WI38 (cell line): ENCODE results near the gene MIB2.

Experiments used
- H3K4me3 ChIP-seq: 2 replicates; pipeline ENCODE4 v1.5.1; 2011; ENCODE audit warnings: low read depth, mild to moderate bottlenecking, control low read depth, low read length
- TF ChIP-seq, protein P1 (sequence below): IDR thresholded peaks from 2 replicates; pipeline ENCODE4 v1.5.1; 2012; ENCODE audit warnings: low read depth, mild to moderate bottlenecking, control low read depth, low read length

MIB2 gene

DNA sequence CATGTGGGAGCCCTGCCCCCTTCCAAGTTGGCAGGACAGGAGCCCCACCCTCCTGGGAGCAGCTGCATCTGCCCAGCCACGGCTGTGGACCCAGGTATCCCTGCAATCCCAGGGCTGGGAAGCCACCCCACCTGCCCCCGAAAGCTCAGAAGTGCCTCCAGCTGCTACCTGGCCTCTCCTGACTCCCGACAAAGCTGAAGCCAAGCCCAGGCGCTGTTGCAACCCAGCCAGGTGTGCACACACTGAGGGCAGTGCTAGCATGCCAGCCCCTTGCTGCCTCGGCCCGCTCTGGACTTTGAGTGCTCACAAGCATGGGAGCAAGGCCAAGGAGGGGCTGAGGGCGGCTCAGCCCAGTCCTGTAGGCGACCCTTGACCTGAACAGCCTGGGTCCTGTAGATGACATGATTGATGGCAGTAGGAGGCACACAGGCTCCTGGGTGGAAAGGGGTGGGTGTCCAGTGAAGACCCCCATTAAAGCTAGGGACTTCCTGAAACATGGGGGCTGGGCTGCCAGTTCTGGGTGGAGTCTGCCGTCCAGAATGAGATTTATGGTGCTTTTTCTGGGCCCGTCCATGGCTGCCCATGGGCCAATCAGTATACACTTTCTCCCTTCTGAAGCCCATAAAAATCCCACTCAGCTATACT lies 37.8 kb upstream of the MIB2 start:
- TF ChIP-seq, protein P1, sequence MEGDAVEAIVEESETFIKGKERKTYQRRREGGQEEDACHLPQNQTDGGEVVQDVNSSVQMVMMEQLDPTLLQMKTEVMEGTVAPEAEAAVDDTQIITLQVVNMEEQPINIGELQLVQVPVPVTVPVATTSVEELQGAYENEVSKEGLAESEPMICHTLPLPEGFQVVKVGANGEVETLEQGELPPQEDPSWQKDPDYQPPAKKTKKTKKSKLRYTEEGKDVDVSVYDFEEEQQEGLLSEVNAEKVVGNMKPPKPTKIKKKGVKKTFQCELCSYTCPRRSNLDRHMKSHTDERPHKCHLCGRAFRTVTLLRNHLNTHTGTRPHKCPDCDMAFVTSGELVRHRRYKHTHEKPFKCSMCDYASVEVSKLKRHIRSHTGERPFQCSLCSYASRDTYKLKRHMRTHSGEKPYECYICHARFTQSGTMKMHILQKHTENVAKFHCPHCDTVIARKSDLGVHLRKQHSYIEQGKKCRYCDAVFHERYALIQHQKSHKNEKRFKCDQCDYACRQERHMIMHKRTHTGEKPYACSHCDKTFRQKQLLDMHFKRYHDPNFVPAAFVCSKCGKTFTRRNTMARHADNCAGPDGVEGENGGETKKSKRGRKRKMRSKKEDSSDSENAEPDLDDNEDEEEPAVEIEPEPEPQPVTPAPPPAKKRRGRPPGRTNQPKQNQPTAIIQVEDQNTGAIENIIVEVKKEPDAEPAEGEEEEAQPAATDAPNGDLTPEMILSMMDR = no peak
- H3K4me3 ChIP-seq = no peak overlapping the region

DNA sequence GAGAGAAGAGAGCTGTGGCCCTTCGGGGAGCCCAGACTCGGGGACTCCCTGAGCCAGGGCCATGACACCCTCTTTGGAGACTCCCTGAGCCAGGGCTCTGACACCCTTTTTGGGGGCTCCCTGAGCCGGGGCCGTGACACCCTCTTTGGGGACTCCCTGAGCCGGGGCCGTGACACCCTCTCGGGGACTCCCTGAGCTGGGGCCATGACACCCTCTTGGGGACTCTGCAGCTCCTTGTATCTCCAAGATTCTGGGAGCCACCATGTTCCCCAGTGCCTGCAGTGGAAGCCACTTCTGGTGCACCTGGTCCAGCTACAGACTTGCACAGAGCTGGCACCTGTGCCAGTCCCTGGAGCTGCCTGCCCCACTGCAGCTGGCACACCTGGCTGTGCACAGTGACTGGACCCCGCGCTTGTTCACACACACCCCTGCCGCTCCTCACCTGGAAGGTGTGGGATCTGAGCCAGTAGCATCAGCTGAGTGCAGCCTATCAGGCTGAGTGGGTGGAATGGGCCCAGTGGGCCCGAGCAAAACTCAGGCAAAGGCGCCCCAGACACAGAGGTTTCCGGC lies 36.8 kb upstream of the MIB2 start:
- no peak overlapping the region for H3K4me3 ChIP-seq
- TF ChIP-seq, protein P1 = no peak

DNA sequence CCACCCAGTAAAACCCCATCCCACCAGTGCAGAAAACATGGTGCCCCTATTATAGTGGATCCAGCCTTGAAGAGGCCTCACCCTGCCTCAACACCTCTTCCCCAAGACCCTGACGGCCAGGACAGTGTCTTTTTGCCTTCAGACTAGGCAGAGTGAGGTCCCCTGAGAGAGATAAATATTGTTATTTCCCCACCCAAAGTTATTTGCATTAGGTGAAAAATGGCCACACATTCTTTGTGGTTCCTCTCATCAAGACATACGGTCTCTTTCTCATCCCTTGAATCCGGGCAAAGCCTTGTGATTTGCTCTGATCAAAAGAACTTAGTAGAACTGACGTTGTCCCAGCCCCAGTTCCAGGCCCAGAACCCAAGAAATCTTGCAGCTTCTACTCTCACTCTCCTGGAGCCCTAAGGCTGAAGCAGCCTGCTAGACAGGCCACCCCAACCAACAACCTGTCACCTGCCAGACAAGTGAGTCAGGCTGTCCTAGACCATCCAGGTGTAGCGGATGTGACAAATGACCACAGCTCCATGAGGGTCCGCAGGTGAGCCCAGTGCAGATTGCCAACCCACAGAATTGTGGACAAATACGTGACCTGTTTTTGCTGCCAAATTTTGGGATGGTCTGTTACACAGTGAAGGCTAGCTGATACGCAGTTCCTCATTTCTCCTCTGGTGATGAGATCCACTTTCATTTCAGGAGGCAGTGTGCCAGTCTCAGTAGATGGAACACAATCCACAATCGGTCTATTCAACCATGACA lies 32.5 kb upstream of the MIB2 start:
- no peak overlapping the region for H3K4me3 ChIP-seq
- TF ChIP-seq, protein P1 = no peak

DNA sequence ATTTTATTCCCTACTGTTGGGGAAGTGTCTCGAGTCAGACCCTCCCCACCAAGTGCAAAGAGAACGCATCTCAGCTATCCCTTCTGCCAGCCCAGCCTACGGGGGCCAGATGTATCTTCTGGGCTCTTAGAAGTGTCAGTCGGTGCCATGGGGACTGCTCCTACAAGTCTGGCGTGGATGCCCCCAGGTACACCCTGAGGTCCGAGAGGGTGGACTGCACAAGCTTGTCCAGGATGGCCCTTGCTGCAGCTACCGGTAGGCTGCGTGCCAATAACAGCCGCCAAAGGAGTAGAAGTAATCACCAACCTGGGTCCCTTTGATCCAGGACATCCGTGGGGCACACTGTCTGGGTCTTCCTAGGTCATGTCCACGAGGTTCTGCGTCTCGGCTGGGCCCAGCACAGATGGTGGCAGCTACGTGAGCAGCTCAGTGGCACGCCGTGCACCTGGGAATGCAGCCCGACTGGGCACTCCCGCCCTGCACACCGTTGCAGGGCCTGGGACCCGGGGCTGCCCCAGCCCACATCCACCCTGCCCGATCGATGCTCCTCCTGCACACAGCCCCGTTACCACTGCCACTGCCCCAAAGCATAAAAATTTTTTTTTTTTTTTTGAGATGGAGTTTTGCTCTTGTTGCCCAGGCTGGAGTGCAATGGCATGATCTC lies 31.8 kb upstream of the MIB2 start:
- H3K4me3 ChIP-seq = no peak overlapping the region
- TF ChIP-seq, protein P1 = no peak

DNA sequence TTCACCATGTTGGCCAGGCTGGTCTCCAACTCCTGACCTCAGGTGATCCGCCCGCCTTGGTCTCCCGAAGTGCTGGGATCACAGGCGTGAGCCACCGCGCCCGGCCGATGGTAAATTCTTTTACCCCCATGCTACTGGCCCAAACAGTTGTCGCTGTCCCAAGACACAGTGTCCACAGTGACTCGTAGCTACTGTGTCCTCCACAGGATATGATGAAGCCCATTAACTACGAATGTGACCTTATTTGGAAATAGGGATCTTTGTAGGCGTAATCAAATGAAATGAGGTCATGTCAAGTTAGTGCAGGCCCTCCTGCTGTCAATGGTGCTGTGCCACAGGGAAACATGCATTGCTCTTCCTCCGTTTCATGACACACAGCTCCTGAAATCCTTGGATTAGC lies 23.8 kb upstream of the MIB2 start:
- TF ChIP-seq, protein P1 = no peak
- H3K4me3 ChIP-seq = no peak overlapping the region

DNA sequence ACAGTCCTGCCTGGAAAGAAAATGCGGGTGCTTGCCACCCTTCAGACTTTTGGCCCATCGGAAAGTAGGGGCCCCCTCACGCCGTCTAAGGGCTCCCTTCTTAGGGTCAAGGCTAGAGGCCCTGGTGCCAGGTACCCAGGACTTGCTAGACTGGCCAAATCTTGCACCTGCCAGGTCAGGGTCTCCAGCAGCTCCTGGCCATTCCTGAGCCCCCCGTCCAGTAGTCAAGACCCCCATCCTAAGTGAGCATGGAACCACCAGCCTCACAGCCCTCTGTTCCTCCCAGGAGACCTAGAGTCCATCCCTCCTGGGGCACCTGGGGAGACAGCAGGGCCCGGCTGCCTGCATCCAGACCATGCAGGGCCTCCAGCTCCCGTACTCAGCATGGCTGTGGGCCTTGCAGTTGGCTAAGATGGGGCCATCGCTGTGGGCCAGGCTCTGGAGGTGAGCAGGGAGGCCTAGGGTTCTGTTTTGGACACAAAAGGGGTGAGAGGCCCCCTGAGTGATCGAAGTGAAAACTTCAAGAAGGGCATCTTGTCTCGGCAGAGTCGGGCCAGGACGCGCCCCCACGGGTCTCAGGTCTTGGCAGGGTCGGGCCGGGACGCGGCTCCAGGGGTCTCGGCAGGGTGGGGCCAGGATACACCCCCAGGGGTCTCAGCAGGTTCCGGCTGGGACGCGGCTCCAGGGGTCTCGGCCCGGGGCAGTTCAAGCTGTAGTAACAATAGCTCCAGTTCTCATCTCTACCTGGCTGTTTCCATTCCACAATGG lies 21.3 kb upstream of the MIB2 start:
- TF ChIP-seq, protein P1 = no peak
- H3K4me3 ChIP-seq = no peak overlapping the region
